HAP-1 (cell line): ENCODE results near the gene MYO3B.

ENCODE experiments used
- DNase-seq, 2 experiments: peaks; one replicate each; pipeline ENCODE4 v3.0.0-alpha.2; 2016 to 2020; ENCODE audit warnings: low spot score in 2 of 2
- H3K27me3 ChIP-seq: fragments of 250-450 bp; sonication (Bioruptor Pico); 2 replicates; pipeline ENCODE4 v1.5.1; 2020; ENCODE audit warnings: low read depth, mild to moderate bottlenecking, moderate library complexity
- H3K36me3 ChIP-seq: fragments of 250-450 bp; sonication (Bioruptor Pico); replicated peaks from 2 replicates; pipeline ENCODE4 v1.5.1; 2020; ENCODE audit warnings: mild to moderate bottlenecking
- H3K4me1 ChIP-seq: fragments of 250-450 bp; sonication (Bioruptor Pico); 2 replicates; pipeline ENCODE4 v1.5.1; 2020; ENCODE audit warnings: mild to moderate bottlenecking
- H3K4me3 ChIP-seq: fragments of 250-450 bp; sonication (Bioruptor Pico); 2 replicates; pipeline ENCODE4 v1.5.1; 2020; ENCODE audit warnings: mild to moderate bottlenecking, moderate library complexity
- H3K9me3 ChIP-seq: fragments of 250-450 bp; sonication (Bioruptor Pico); 2 replicates; pipeline ENCODE4 v1.5.1; 2020; ENCODE audit warnings: mild to moderate bottlenecking, moderate library complexity
- in situ Hi-C: fragments of 300-500 bp; cut with MboI; formaldehyde crosslinking; loops from 3 replicates; pipeline ENCODE4 v1.14.3; 2020; ENCODE audit warnings: low sequenced_read_pairs, inconsistent platforms, mixed read lengths

The MYO3B gene

GRCh38 chr2:170350929-170351826 lies 173.2 kb downstream of the MYO3B start:
- Histone ChIP-seq H3K9me3 (no peaks in the 10 kb centered on the region), H3K4me1 (peaks cover 20% of the 10 kb centered on the region), H3K4me3 (no peak overlapping the region), H3K27me3 (0 out of 2 replicates have a peak, but pooled peaks cover 7% of the 10 kb centered on the region), H3K36me3 (no peaks in the 10 kb centered on the region)
- no peak for DNase-seq
- in situ Hi-C loops = no loop called here

- Histone ChIP-seq H3K27me3 (0 out of 2 replicates have a peak, but pooled peaks cover 4% of the 10 kb centered on the region), H3K4me1 (peaks cover 20% of the 10 kb centered on the region), H3K4me3 (no peak overlapping the region), H3K36me3 (no peaks in the 10 kb centered on the region), H3K9me3 (no peaks in the 10 kb centered on the region)
- in situ Hi-C loops = no loop called here
- DNase-seq = no peak
Observed at GRCh38 chr2:170353723-170354122, 175.8 kb downstream of the MYO3B start.

GRCh38 chr2:170354388-170354787 lies 176.4 kb downstream of the MYO3B start:
- peak; percentile 75 to 95 for DNase-seq
- Histone ChIP-seq H3K9me3 (no peaks in the 10 kb centered on the region), H3K4me1 (peaks cover 20% of the 10 kb centered on the region), H3K36me3 (no peaks in the 10 kb centered on the region; the same call in 1 of the 2 replicates), H3K27me3 (0 out of 2 replicates have a peak, but pooled peaks cover 6% of the 10 kb centered on the region), H3K4me3 (no peak overlapping the region)
- in situ Hi-C loops = no loop called here

- in situ Hi-C loops = no loop called here
- Histone ChIP-seq H3K4me3 (no peak overlapping the region), H3K9me3 (no peaks in the 10 kb centered on the region), H3K4me1 (peaks cover 22% of the 10 kb centered on the region), H3K27me3 (0 out of 2 replicates have a peak, but pooled peaks cover 6% of the 10 kb centered on the region), H3K36me3 (no peaks in the 10 kb centered on the region; the same call in 1 of the 2 replicates)
- peak; percentile 29 to 34 for DNase-seq
Observed at GRCh38 chr2:170354855-170355780, 177.2 kb downstream of the MYO3B start.

GRCh38 chr2:170359466-170359865 lies 181.5 kb downstream of the MYO3B start:
- Histone ChIP-seq H3K27me3 (peaks cover 15% of the 10 kb centered on the region), H3K36me3 (no peaks in the 10 kb centered on the region; the same call in 1 of the 2 replicates), H3K4me1 (peaks cover 30% of the 10 kb centered on the region), H3K4me3 (no peak overlapping the region), H3K9me3 (no peaks in the 10 kb centered on the region; the same call in 1 of the 2 replicates)
- in situ Hi-C loops = no loop called here
- no peak for DNase-seq

- H3K4me1 ChIP-seq = peaks cover 19% of the 10 kb centered on the region
- no peaks in the 10 kb centered on the region; the same call in 1 of the 2 replicates for H3K36me3 ChIP-seq
- no peaks in the 10 kb centered on the region; the same call in 1 of the 2 replicates for H3K9me3 ChIP-seq
- in situ Hi-C loops = loop anchor here (10.0 kb wide), 1 partner anchor 126 kb away; no protein-coding TSS in a partner anchor
- peak; percentile 18 to 32 for DNase-seq
- no peak overlapping the region for H3K4me3 ChIP-seq
- peaks cover 24% of the 10 kb centered on the region for H3K27me3 ChIP-seq
Observed at GRCh38 chr2:170360546-170361089, 182.7 kb downstream of the MYO3B start.

- peaks cover 31% of the 10 kb centered on the region for H3K27me3 ChIP-seq
- DNase-seq = peak; percentile 63 to 78
- no peaks in the 10 kb centered on the region; the same call in 1 of the 2 replicates for H3K9me3 ChIP-seq
- H3K4me1 ChIP-seq = peaks cover 18% of the 10 kb centered on the region
- no peaks in the 10 kb centered on the region; the same call in 1 of the 2 replicates for H3K36me3 ChIP-seq
- in situ Hi-C loops = loop anchor here (10.0 kb wide), 1 partner anchor 127 kb away; no protein-coding TSS in a partner anchor
- H3K4me3 ChIP-seq = no peak overlapping the region
Observed at GRCh38 chr2:170361090-170361936, 183.4 kb downstream of the MYO3B start.

- Histone ChIP-seq H3K4me3 (no peak overlapping the region), H3K9me3 (no peaks in the 10 kb centered on the region; the same call in 1 of the 2 replicates), H3K27me3 (peaks cover 42% of the 10 kb centered on the region), H3K36me3 (no peaks in the 10 kb centered on the region; the same call in 1 of the 2 replicates), H3K4me1 (peaks cover 18% of the 10 kb centered on the region)
- in situ Hi-C loops = loop anchor here (10.0 kb wide), 1 partner anchor 128 kb away; no protein-coding TSS in a partner anchor
- no peak for DNase-seq
Observed at GRCh38 chr2:170362313-170362870, 184.4 kb downstream of the MYO3B start.

- peaks cover 49% of the 10 kb centered on the region for H3K27me3 ChIP-seq
- no peaks in the 10 kb centered on the region; the same call in 1 of the 2 replicates for H3K36me3 ChIP-seq
- H3K9me3 ChIP-seq = no peaks in the 10 kb centered on the region; the same call in 1 of the 2 replicates
- H3K4me3 ChIP-seq = no peak overlapping the region
- peaks cover 18% of the 10 kb centered on the region for H3K4me1 ChIP-seq
- DNase-seq = no peak
- in situ Hi-C loops = loop anchor here (10.0 kb wide), 1 partner anchor 128 kb away; no protein-coding TSS in a partner anchor
Observed at GRCh38 chr2:170362871-170363631, 185.1 kb downstream of the MYO3B start.

GRCh38 chr2:170365003-170365402 lies 187.1 kb downstream of the MYO3B start:
- in situ Hi-C loops = loop anchor here (10.0 kb wide), 1 partner anchor 130 kb away; no protein-coding TSS in a partner anchor
- DNase-seq = no peak

GRCh38 chr2:170365686-170366085 lies 187.7 kb downstream of the MYO3B start:
- Histone ChIP-seq H3K4me3 (no peak overlapping the region), H3K36me3 (no peaks in the 10 kb centered on the region), H3K27me3 (peaks cover 59% of the 10 kb centered on the region), H3K4me1 (peaks cover 10% of the 10 kb centered on the region), H3K9me3 (no peaks in the 10 kb centered on the region; the same call in 1 of the 2 replicates)
- in situ Hi-C loops = loop anchor here (10.0 kb wide), 1 partner anchor 131 kb away; no protein-coding TSS in a partner anchor
- DNase-seq = no peak

More at GRCh38 chr2:170365003-170365402, 187.1 kb downstream of the MYO3B start:
- Histone ChIP-seq H3K36me3 (no peaks in the 10 kb centered on the region), H3K4me3 (no peak overlapping the region), H3K27me3 (peaks cover 59% of the 10 kb centered on the region), H3K9me3 (no peaks in the 10 kb centered on the region; the same call in 1 of the 2 replicates), H3K4me1 (peaks cover 17% of the 10 kb centered on the region)
